ENCODE measurements around the gene HOXA4.

Gene HOXA4

GRCh38 chr7:27115221-27116026 is 15.1 kb downstream of the HOXA4 start:
- H3K27me3 Mint-ChIP-seq, result peaks cover 6% of the 10 kb centered on the region
- H3K9me3 Mint-ChIP-seq, result no peaks in the 10 kb centered on the region
- H3K4me3 Mint-ChIP-seq, result no peak overlapping the region
- no peaks in the 10 kb centered on the region for H3K36me3 Mint-ChIP-seq (ENCODE audit: low read depth)
- no peaks in the 10 kb centered on the region for H3K4me1 Mint-ChIP-seq (ENCODE audit: low read depth)
- no peak overlapping the region for H3K27ac Mint-ChIP-seq

GRCh38 chr7:27114881-27115220 is 15.7 kb downstream of the HOXA4 start:
- Mint-ChIP-seq H3K36me3 (ENCODE audit: low read depth) (no peaks in the 10 kb centered on the region), H3K9me3 (no peaks in the 10 kb centered on the region), H3K27ac (no peak overlapping the region), H3K4me3 (no peak overlapping the region), H3K4me1 (ENCODE audit: low read depth) (no peaks in the 10 kb centered on the region), H3K27me3 (peaks cover 6% of the 10 kb centered on the region)

- Mint-ChIP-seq H3K9me3 (no peaks in the 10 kb centered on the region), H3K4me1 (ENCODE audit: low read depth) (no peaks in the 10 kb centered on the region), H3K27ac (no peak overlapping the region), H3K4me3 (no peak overlapping the region), H3K36me3 (ENCODE audit: low read depth) (no peaks in the 10 kb centered on the region), H3K27me3 (peaks cover 6% of the 10 kb centered on the region)
Observed at GRCh38 chr7:27113991-27114769, 16.4 kb downstream of the HOXA4 start.

DNA sequence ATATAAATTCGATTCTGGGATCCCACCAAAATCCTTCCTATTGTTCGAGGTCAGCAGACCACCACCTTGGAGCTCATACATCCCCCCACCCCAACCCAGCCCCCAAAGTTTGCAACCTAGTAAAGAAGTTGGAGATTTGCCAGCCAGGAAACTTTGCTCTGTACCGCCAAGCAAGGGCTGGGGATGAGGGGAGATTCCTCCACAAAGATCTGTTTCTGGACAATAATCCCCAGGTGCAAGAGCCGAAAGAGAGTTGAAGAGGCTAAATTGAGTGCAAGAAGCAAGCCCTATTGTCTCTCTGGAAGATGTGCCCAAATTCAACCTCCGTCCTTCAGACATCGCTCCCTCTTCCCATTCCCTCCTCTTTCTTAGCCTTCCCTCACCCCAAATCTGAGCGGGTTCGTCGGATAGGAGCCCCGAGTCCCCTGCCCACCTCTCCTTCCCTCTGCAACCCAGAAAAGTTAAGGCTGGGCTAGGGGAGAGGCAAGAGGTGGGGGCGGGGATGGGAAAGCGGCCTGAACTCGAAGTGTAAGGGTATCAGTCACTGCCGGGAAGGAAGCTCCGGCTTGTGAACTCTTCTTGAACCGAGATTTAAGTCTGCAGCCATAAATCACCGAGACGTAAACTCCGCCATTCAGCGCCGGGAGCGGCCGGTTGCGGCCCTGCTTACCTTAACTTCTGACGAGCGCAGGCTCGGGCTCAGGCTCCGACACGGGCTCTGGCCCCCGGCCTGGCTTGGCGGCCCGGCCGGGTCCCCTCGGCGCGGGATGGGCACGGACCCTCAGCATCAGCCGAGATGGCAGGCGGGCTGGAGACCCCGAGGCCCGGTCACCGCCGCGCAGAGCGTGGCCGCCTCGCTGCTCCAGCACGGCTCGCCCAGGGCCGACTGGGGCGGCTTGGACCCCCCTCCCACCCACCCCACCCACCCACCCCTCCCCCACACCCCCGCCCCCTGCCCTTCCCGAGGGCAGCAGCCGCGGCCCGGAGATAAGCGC is 17.3 kb downstream of the HOXA4 start:
- H3K36me3 Mint-ChIP-seq (ENCODE audit: low read depth), result no peaks in the 10 kb centered on the region
- no peaks in the 10 kb centered on the region for H3K9me3 Mint-ChIP-seq
- no peak overlapping the region for H3K27ac Mint-ChIP-seq
- H3K27me3 Mint-ChIP-seq, result peaks cover 5% of the 10 kb centered on the region
- H3K4me3 Mint-ChIP-seq, result no peak overlapping the region
- no peaks in the 10 kb centered on the region for H3K4me1 Mint-ChIP-seq (ENCODE audit: low read depth)

DNA sequence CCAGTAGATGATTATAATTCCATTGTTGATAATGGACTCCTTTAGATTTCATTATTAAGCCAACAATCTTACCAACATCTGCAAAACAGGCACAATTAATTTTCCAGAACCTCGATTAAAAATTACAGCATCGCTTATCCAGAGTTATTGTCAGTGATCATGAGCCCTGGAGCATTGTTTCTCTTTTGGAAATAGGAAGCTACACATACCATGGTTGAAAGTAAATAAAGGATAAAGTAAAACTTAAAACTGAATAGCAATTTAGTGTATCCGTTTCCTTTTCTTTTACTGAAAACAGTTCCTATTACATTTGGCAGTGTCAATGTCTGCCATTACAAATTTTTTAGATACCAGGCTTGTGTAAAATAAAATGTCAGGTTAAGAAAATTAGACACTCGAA is 18.2 kb downstream of the HOXA4 start:
- H3K4me3 Mint-ChIP-seq, result no peak overlapping the region
- H3K36me3 Mint-ChIP-seq (ENCODE audit: low read depth), result no peaks in the 10 kb centered on the region
- no peaks in the 10 kb centered on the region for H3K27me3 Mint-ChIP-seq

GRCh38 chr7:27111751-27112277 is 18.7 kb downstream of the HOXA4 start:
- H3K9me3 Mint-ChIP-seq, result no peaks in the 10 kb centered on the region
- H3K4me1 Mint-ChIP-seq (ENCODE audit: low read depth), result no peaks in the 10 kb centered on the region
- no peaks in the 10 kb centered on the region for H3K36me3 Mint-ChIP-seq (ENCODE audit: low read depth)
- no peak overlapping the region for H3K27ac Mint-ChIP-seq
- H3K27me3 Mint-ChIP-seq, result no peaks in the 10 kb centered on the region
- H3K4me3 Mint-ChIP-seq, result no peak overlapping the region

More for the DNA sequence above, 18.2 kb downstream of the HOXA4 start:
- no peak overlapping the region for H3K27ac Mint-ChIP-seq
- H3K4me1 Mint-ChIP-seq (ENCODE audit: low read depth), result no peaks in the 10 kb centered on the region
- no peaks in the 10 kb centered on the region for H3K9me3 Mint-ChIP-seq

DNA sequence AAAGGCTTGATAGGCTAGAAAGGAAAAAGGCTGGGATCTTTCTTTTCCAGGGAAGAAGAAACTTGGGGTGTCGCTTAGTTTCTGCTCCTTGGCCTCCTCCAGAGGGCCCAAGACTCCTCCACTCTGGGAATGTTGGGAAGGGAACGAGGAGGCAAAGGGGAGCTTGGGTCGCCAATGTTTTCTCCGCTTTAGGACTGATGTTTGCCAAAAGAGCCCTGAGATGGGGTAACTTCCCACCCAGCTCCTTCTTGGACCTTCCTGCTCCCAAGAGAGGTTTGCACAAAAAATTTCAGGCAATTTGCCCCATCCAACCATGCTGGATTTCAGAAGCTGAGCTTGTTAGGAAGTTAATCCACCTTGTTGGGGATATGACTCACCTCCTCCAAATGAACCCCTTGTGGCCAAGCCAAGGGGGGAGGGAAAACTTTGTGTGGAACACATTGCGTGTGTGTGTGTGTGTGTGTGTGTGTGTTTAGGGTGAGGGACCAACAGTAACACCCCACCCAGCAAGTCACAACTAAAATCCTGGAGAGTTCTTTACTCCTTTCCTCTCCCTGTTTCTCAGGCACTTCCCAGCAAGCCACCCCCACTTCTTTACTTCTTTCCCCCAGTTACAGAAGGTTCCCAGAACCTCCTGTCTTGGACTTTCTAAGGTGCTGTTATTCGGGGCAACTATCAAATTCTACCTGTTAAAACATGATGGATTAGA is 19.4 kb downstream of the HOXA4 start:
- no peaks in the 10 kb centered on the region for H3K27me3 Mint-ChIP-seq
- no peak overlapping the region for H3K4me3 Mint-ChIP-seq
- H3K9me3 Mint-ChIP-seq, result no peaks in the 10 kb centered on the region
- H3K36me3 Mint-ChIP-seq (ENCODE audit: low read depth), result no peaks in the 10 kb centered on the region
- H3K4me1 Mint-ChIP-seq (ENCODE audit: low read depth), result no peaks in the 10 kb centered on the region
- no peak overlapping the region for H3K27ac Mint-ChIP-seq

DNA sequence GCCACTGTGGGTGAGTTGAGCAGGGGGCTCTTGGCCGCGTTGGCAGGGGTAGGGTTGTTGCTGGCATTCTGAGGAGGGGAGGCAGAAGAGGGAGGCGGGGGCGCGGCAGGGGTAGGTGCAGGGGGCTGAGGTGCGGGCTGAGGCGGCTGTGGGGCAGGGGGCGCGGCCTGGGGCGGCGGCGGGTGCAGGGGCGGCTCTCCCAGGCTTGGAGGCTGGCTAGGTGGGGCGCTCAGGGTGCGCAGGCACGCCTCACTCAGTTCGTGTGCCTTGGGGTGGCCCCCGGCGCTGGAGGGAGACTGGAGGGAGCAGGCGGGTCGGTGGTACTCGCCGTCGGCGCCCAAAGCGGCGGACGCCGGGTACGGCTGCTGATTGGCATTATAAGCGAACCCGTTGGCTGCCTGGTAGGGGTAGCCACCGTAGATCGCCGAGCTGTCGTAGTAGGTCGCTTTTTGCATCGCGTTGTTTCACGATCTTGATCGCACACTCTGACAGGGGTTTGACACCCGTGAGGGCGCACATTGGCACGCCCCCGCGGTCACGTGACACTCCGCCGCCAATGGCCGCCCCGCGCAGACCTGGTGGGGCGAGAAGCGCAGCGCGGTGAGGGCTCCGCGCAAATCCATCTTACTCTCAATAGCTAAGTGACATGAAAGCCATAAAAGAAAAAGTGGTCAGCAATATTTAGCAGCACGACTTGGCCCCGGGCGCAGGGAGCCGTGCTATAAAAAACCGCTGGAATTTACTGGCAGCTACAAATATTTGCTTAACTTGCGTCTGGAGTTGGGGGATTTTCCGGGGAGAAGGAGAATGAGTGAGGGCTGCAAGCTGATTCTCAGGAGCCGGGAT is 20.1 kb downstream of the HOXA4 start:
- H3K4me1 Mint-ChIP-seq (ENCODE audit: low read depth), result no peaks in the 10 kb centered on the region
- no peaks in the 10 kb centered on the region for H3K9me3 Mint-ChIP-seq
- H3K27ac Mint-ChIP-seq, result no peak overlapping the region
- no peaks in the 10 kb centered on the region for H3K36me3 Mint-ChIP-seq (ENCODE audit: low read depth)
- H3K27me3 Mint-ChIP-seq, result peaks cover 4% of the 10 kb centered on the region
- no peak overlapping the region for H3K4me3 Mint-ChIP-seq

DNA sequence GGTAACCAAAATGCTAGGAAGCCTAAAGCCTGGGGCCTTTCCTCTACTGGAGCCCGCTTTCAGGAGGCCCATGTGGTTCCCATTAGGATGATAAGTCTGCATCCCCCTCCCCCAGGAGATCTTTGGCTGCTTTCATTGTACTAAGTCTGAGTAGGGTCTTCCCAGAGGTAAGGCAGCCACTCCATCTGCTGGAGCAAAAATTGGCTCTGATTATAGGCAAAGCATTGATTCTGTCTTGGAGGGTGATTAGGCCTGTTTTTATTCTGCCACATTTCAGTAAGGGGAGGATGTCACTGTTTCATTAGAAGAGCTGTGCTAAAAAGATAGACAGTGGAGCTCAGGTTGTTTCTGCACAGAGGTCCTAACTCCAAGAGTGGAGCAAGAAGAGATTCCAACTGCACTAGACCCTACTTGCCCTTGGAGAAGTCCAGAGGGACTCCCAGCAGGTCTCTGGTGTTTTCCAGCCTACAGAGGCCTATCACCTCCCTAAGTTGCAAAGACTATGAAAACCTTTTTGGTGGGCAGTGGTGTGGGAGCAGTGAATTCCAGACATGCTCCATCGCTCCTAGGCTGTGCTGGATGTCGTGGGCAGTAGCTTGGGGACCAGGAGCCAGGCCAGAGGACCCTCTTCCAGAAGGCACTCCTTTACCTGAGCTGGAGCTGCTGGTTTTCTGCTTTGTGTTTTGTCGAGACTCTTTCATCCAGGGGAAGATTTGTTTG is 20.9 kb downstream of the HOXA4 start:
- Mint-ChIP-seq H3K4me1 (ENCODE audit: low read depth) (no peaks in the 10 kb centered on the region), H3K27ac (no peak overlapping the region), H3K4me3 (no peak overlapping the region), H3K27me3 (peaks cover 12% of the 10 kb centered on the region), H3K9me3 (no peaks in the 10 kb centered on the region), H3K36me3 (ENCODE audit: low read depth) (no peaks in the 10 kb centered on the region)

- no peak overlapping the region for H3K4me3 Mint-ChIP-seq
- H3K27me3 Mint-ChIP-seq, result peaks cover 22% of the 10 kb centered on the region
- no peaks in the 10 kb centered on the region for H3K9me3 Mint-ChIP-seq
- H3K4me1 Mint-ChIP-seq (ENCODE audit: low read depth), result no peaks in the 10 kb centered on the region
- no peak overlapping the region for H3K27ac Mint-ChIP-seq
- H3K36me3 Mint-ChIP-seq (ENCODE audit: low read depth), result peaks cover 4% of the 10 kb centered on the region
Observed at GRCh38 chr7:27108390-27109127, 22.0 kb downstream of the HOXA4 start.

DNA sequence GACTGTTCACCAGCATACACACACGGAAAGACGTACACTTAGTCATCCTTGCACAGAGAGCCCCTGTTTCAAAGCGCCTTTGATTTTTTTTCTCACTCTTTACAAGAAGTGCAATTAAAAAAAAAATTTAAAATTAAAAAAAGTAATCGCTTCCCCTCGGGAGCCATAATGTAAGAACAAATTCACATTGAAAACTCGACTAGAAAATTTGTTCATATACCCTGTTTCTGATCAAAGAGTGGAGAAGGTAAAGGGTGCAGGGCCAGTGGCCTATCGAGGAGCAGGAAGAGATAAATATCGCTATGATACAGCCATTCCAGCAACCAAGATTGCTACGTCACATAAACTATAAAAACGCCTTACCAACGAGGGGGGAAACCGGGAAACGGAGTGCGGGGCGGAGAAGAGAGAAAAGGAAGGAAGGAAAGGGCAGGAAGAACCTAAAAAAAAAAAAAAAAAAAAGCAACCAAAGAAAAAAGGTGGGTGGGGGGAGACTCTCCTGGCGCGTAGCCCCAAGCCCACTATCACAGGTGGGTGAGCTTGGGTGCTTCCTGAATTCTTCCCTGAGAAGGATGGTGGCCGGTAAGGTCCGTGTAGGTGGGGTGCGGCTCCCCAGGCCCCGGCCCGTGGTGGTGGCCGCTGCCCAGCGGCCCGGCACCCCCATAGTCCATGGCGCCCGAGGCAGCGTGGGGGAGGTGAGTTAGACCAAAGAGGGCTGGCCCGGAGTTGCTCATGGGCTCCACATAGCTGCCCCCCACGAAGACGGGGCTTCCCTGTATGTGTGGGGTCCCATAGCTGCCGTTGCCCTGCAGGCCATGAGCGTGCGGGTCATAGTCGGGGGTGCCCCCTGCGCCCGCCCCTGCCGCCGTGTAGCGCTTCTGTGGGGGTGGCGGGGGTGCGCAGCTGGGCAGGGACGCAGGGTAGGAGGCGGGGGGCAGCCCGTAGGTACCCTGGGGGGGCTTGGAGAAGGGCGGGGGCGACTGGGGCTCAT is 22.9 kb downstream of the HOXA4 start:
- H3K36me3 Mint-ChIP-seq (ENCODE audit: low read depth), result peaks cover 4% of the 10 kb centered on the region
- H3K27ac Mint-ChIP-seq, result no peak overlapping the region
- peaks cover 6% of the 10 kb centered on the region for H3K4me1 Mint-ChIP-seq (ENCODE audit: low read depth)
- H3K9me3 Mint-ChIP-seq, result no peaks in the 10 kb centered on the region
- peaks cover 31% of the 10 kb centered on the region for H3K27me3 Mint-ChIP-seq
- H3K4me3 Mint-ChIP-seq, result no peak overlapping the region

DNA sequence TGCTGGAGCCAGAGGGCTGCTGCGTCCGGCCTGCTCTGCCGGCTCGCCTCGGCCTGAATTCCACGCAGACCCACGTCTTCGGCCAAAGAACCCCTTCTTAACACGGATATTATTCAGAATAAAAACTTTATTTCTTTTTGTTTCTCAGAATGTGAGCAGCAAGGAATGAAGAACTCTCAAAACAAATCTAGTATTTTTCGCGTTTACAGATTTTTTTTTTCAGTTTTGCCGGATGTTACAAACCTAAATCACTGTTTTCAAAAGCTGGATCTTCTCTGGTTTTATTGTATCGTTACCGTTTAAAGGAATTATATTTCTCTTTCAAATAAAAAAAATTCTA is 23.7 kb downstream of the HOXA4 start:
- Mint-ChIP-seq H3K4me1 (ENCODE audit: low read depth) (peaks cover 11% of the 10 kb centered on the region), H3K27me3 (peaks cover 37% of the 10 kb centered on the region), H3K9me3 (no peaks in the 10 kb centered on the region), H3K36me3 (ENCODE audit: low read depth) (peaks cover 4% of the 10 kb centered on the region), H3K27ac (no peak overlapping the region), H3K4me3 (no peak overlapping the region)

Data from stimulated activated naive CD8-positive, alpha-beta T cell treated with anti-CD3 and anti-CD28 coated beads, Interleukin-15, Interleukin-2, amounts not matched to agents 100 ng/mL and 50 ng/mL, for 24 hours (primary cell).